Keratinocyte (primary cell): ENCODE measurements around the gene SALL3. TPM values are rescaled to one million over a fixed set of nuclear protein-coding genes. Genes with fewer than 3 reads are reported as not detected.

Experiments used
- DNase-seq: peaks from one replicate; pipeline ENCODE4 v3.0.0-alpha.2; 2011; ENCODE audit warnings: low read depth, missing footprints, low spot score
- FAIRE-seq: peaks from 2 replicates; lab custom pipeline; 2011; peaks lifted over from hg19 to GRCh38; lab: Jason Lieb, UNC
- H2AFZ ChIP-seq: 2 replicates; pipeline ENCODE4 v1.6.0; 2012; ENCODE audit warnings: low read length, control low read depth, inconsistent platforms; ENCODE audit not compliant: control insufficient read depth
- H3K27ac ChIP-seq: 2 replicates; pipeline ENCODE4 v1.5.1; 2011; ENCODE audit warnings: low read length; ENCODE audit not compliant: control insufficient read depth, insufficient read depth
- H3K27me3 ChIP-seq: 3 replicates; pipeline ENCODE4 v1.6.0; 2011; ENCODE audit warnings: low read length; ENCODE audit not compliant: control insufficient read depth, insufficient read depth; ENCODE audit errors: extremely low read depth
- H3K36me3 ChIP-seq, 2 experiments: 2 replicates in 1 of 2; 3 replicates in 1 of 2; pipeline ENCODE4 v1.5.1; 2011; ENCODE audit warnings: low read length in 2 of 2, mild to moderate bottlenecking in 1 of 2; ENCODE audit not compliant: control insufficient read depth in 2 of 2, insufficient read depth in 2 of 2; ENCODE audit errors: extremely low read depth in 1 of 2
- H3K4me1 ChIP-seq: 3 replicates; pipeline ENCODE4 v1.5.1; 2011; ENCODE audit warnings: low read length; ENCODE audit not compliant: control insufficient read depth, insufficient read depth; ENCODE audit errors: extremely low read depth
- H3K4me2 ChIP-seq: 3 replicates; pipeline ENCODE4 v1.6.0; 2011; ENCODE audit warnings: low read depth, low read length; ENCODE audit not compliant: control insufficient read depth, insufficient read depth; ENCODE audit errors: extremely low read depth
- H3K4me3 ChIP-seq, 3 experiments: fragments of 200-600 bp in 1 of 3; sonication (generic) in 1 of 3; 2 replicates in 2 of 3; 3 replicates in 1 of 3; pipeline ENCODE4 v1.5.1; 2011 to 2016; ENCODE audit warnings: low read length in 3 of 3, mild to moderate bottlenecking in 3 of 3, control low read depth in 2 of 3, inconsistent platforms in 1 of 3, low read depth in 1 of 3, mixed read lengths in 1 of 3, mixed run types in 1 of 3, moderate library complexity in 1 of 3; ENCODE audit not compliant: control insufficient read depth in 2 of 3, insufficient read depth in 2 of 3; ENCODE audit errors: extremely low read depth in 1 of 3
- H3K79me2 ChIP-seq: 2 replicates; pipeline ENCODE4 v1.6.0; 2012; ENCODE audit warnings: low read length; ENCODE audit not compliant: control insufficient read depth, insufficient read depth
- H3K9ac ChIP-seq: 3 replicates; pipeline ENCODE4 v1.6.0; 2011; ENCODE audit warnings: low read length; ENCODE audit not compliant: control insufficient read depth, insufficient read depth; ENCODE audit errors: extremely low read depth
- H3K9me1 ChIP-seq: 3 replicates; pipeline ENCODE4 v1.6.0; 2011; ENCODE audit warnings: low read length; ENCODE audit not compliant: control insufficient read depth, insufficient read depth; ENCODE audit errors: extremely low read depth
- H3K9me3 ChIP-seq: 2 replicates; pipeline ENCODE4 v1.5.1; 2012; ENCODE audit warnings: low read depth, low read length; ENCODE audit not compliant: control insufficient read depth
- H4K20me1 ChIP-seq: 3 replicates; pipeline ENCODE4 v1.6.0; 2011; ENCODE audit warnings: low read length; ENCODE audit not compliant: control insufficient read depth, insufficient read depth; ENCODE audit errors: extremely low read depth
- CTCF ChIP-seq, 3 experiments: IDR thresholded peaks in 1 of 3; conservative IDR thresholded peaks in 1 of 3; optimal IDR thresholded peaks in 1 of 3; 2 replicates in 2 of 3; 3 replicates in 1 of 3; pipeline versions ENCODE3 to v1.5.1; 2011; ENCODE audit warnings: low read length in 3 of 3, mild to moderate bottlenecking in 3 of 3, moderate library complexity in 2 of 3, control low read depth in 1 of 3, inconsistent platforms in 1 of 3; ENCODE audit not compliant: insufficient read depth in 2 of 3; ENCODE audit errors: extremely low read depth in 1 of 3
- EZH2 ChIP-seq: IDR thresholded peaks from one replicate; pipeline ENCODE4 v1.6.1; 2012; ENCODE audit warnings: inconsistent platforms, mild to moderate bottlenecking, low read length, moderate library complexity
- dilution Hi-C: fragments of 300-500 bp; cut with MboI; formaldehyde crosslinking; loops from one replicate; pipeline ENCODE4 v1.7.0; 2020; ENCODE audit warnings: low sequenced_read_pairs; ENCODE audit not compliant: extremely low pct_ligation_motif_present
- polyA plus RNA-seq, 5 experiments: library from polyadenylated mRNA; depleted of rRNA in 3 of 5; stranded (reverse) in 3 of 5; stranded (forward) in 1 of 5; unstranded in 1 of 5; fragments of >200 nt; gene quantifications; 1 replicate in 1 of 5; 2 replicates in 3 of 5; 3 replicates in 1 of 5; pipeline versions ENCODE4 v1.2.1 to v1.2.3, GENCODE V29; 2011 to 2012; ENCODE audit warnings: missing spikeins in 2 of 5, low read depth in 1 of 5, low replicate concordance in 1 of 5

SALL3 gene
- polyA plus RNA-seq, 1 donor (not counting 4 experiments of a cell fraction or from before 2014, with no cell fraction given): not detected

- peaks cover 4% of the 10 kb centered on the region for H3K9me3 ChIP-seq
- no peaks in the 10 kb centered on the region for H3K36me3 ChIP-seq
- H3K4me1 ChIP-seq: no peaks in the 10 kb centered on the region
- dilution Hi-C loops: no loop called here
- DNase-seq (no peak), FAIRE-seq (no peak)
- no peak overlapping the region for H3K9ac ChIP-seq
- no peak overlapping the region for H3K4me3 ChIP-seq
- H3K27me3 ChIP-seq: no peaks in the 10 kb centered on the region
- H3K27ac ChIP-seq: no peak overlapping the region
- H3K79me2 ChIP-seq: no peaks in the 10 kb centered on the region
- TF ChIP-seq CTCF (optimal IDR thresholded peaks at IDR 0.05 in 1 of 3, IDR thresholded peaks at IDR 0.05 in 1 of 3, conservative IDR thresholded peaks at IDR 0.05 in 1 of 3; ENCODE audit: extremely low read depth in 1 of 3, insufficient read depth in 2 of 3, low read length in 3 of 3): no peak
- no peak overlapping the region for H2AFZ ChIP-seq
- no peak overlapping the region for H3K4me2 ChIP-seq
- H4K20me1 ChIP-seq: no peaks in the 10 kb centered on the region
- no peaks in the 10 kb centered on the region for H3K9me1 ChIP-seq
These were observed 17.3 kb downstream of the SALL3 start for GRCh38 chr18:78996741-78997490.

- Histone ChIP-seq H2AFZ (no peak overlapping the region), H3K9ac (no peak overlapping the region), H3K4me2 (no peak overlapping the region), H3K9me1 (no peaks in the 10 kb centered on the region), H4K20me1 (no peaks in the 10 kb centered on the region), H3K9me3 (peaks cover 4% of the 10 kb centered on the region), H3K4me1 (no peaks in the 10 kb centered on the region), H3K4me3 (no peak overlapping the region), H3K27me3 (no peaks in the 10 kb centered on the region), H3K36me3 (no peaks in the 10 kb centered on the region), H3K27ac (no peak overlapping the region), H3K79me2 (no peaks in the 10 kb centered on the region)
- TF ChIP-seq EZH2: no peak
- TF ChIP-seq CTCF (optimal IDR thresholded peaks at IDR 0.05 in 1 of 3, IDR thresholded peaks at IDR 0.05 in 1 of 3, conservative IDR thresholded peaks at IDR 0.05 in 1 of 3; ENCODE audit: extremely low read depth in 1 of 3, insufficient read depth in 2 of 3, low read length in 3 of 3): no peak
- dilution Hi-C loops: no loop called here
- no peak for FAIRE-seq
- no peak for DNase-seq
These were observed 18.9 kb downstream of the SALL3 start for GRCh38 chr18:78998371-78999071.
